HepG2 (cell line): ENCODE measurements around the gene HARBI1. TPM values are rescaled to one million over a fixed set of nuclear protein-coding genes. Genes with fewer than 3 reads are reported as not detected.

ENCODE experiments used
- ARNTL ChIP-seq: sonication (generic); formaldehyde crosslinking; IDR thresholded peaks from 2 replicates; pipeline ENCODE4 v1.4.0; 2020; ENCODE audit warnings: mild to moderate bottlenecking, missing genetic modification reagents
- EP300 ChIP-seq, 3 experiments: sonication (generic) in 1 of 3; formaldehyde crosslinking in 1 of 3; IDR thresholded peaks; 2 replicates each; pipeline versions ENCODE4 v1.5.1 to v1.6.1; 2011 to 2020; ENCODE audit warnings: low read depth in 2 of 3, low read length in 2 of 3, borderline replicate concordance in 1 of 3, improper control_type of control experiment in 1 of 3, mild to moderate bottlenecking in 1 of 3, missing genetic modification reagents in 1 of 3, moderate library complexity in 1 of 3
- HNRNPL ChIP-seq: fragments of 200-400 bp; formaldehyde crosslinking; IDR thresholded peaks from 2 replicates; pipeline ENCODE4 v1.6.1; 2017; ENCODE audit warnings: mild to moderate bottlenecking, low read depth, low read length
- NFYC ChIP-seq: IDR thresholded peaks from 2 replicates; pipeline ENCODE4 v1.6.1; 2016; ENCODE audit warnings: missing genetic modification reagents, missing compliant biosample characterization
- PHF21A ChIP-seq: sonication (generic); formaldehyde crosslinking; IDR thresholded peaks from 2 replicates; pipeline ENCODE4 v1.5.0; 2020; ENCODE audit warnings: mild to moderate bottlenecking, missing genetic modification reagents
- SP2 ChIP-seq: sonication (generic); formaldehyde crosslinking; IDR thresholded peaks from 2 replicates; pipeline ENCODE4 v1.5.1; 2020; ENCODE audit warnings: mild to moderate bottlenecking, missing genetic modification reagents
- UBTF ChIP-seq: sonication (generic); formaldehyde crosslinking; IDR thresholded peaks from 2 replicates; pipeline ENCODE4 v1.4.0; 2020; ENCODE audit warnings: mild to moderate bottlenecking, missing genetic modification reagents
- ZEB1 ChIP-seq: IDR thresholded peaks from 2 replicates; pipeline ENCODE4 v1.6.1; 2012; ENCODE audit warnings: mild to moderate bottlenecking, low read depth, inconsistent platforms; ENCODE audit not compliant: insufficient replicate concordance
- ZHX1 ChIP-seq: sonication (generic); formaldehyde crosslinking; IDR thresholded peaks from 2 replicates; pipeline ENCODE4 v1.8.1; 2022; ENCODE audit warnings: low read depth, mild to moderate bottlenecking, missing genetic modification reagents
- ZNF138 ChIP-seq: sonication (generic); formaldehyde crosslinking; IDR thresholded peaks from 2 replicates; pipeline ENCODE4 v1.5.0; 2020; ENCODE audit warnings: mild to moderate bottlenecking, low read depth, missing genetic modification reagents
- ZNF746 ChIP-seq: sonication (generic); formaldehyde crosslinking; IDR thresholded peaks from 2 replicates; pipeline ENCODE4 v1.8.0; 2022; ENCODE audit warnings: mild to moderate bottlenecking, missing genetic modification reagents
- ZNF772 ChIP-seq: sonication (generic); formaldehyde crosslinking; IDR thresholded peaks from 2 replicates; pipeline ENCODE4 v1.5.0; 2020; ENCODE audit warnings: mild to moderate bottlenecking, missing genetic modification reagents
- polyA plus RNA-seq, 8 experiments: library from polyadenylated mRNA; depleted of rRNA in 3 of 8; stranded (reverse) in 7 of 8; unstranded in 1 of 8; fragments of >200 nt; fragmentation: Illumina TruSeq in 4 of 8; extraction: Trizol in 4 of 8; gene quantifications; 2 replicates each; pipeline versions ENCODE4 v1.2.1 to v1.2.3, GENCODE V29; 2011 to 2016; ENCODE audit warnings: low read depth in 4 of 8, missing spikeins in 1 of 8, mixed read lengths in 1 of 8; ENCODE audit not compliant: insufficient read depth in 1 of 8
- total RNA-seq, 5 experiments: library from RNA; depleted of rRNA; stranded (reverse); fragments of >200 nt; fragmentation: Illumina TruSeq; extraction: Trizol; gene quantifications; 2 replicates each; pipeline ENCODE4 v1.2.3, GENCODE V29; 2016; ENCODE audit warnings: low read depth in 1 of 5
- TF ChIP-seq, protein P1 (sequence below): sonication (generic); formaldehyde crosslinking; IDR thresholded peaks from 2 replicates; pipeline ENCODE4 v1.4.0; 2020; ENCODE audit warnings: missing genetic modification reagents, borderline replicate concordance
- TF ChIP-seq, protein P2 (sequence below): sonication (generic); formaldehyde crosslinking; conservative IDR thresholded peaks from 2 replicates; pipeline ENCODE4 v1.8.0; 2022; ENCODE audit warnings: mild to moderate bottlenecking, moderate library complexity, missing genetic modification reagents
- TF ChIP-seq, protein P3 (sequence below): sonication (generic); formaldehyde crosslinking; IDR thresholded peaks from 2 replicates; pipeline ENCODE4 v1.5.1; 2020; ENCODE audit warnings: missing genetic modification reagents, mild to moderate bottlenecking, borderline replicate concordance

Gene HARBI1
- total and polyA plus RNA-seq, 2 of the 13 experiments (the other 11 are each of a cell fraction or from before 2014, with no cell fraction given), result 2.5 to 4.8 TPM

- TF ChIP-seq UBTF (CRISPR knock-in tag), result peak; percentile 69
- peak; percentile 77 for TF ChIP-seq SP2 (CRISPR knock-in tag)
- TF ChIP-seq, protein P1, sequence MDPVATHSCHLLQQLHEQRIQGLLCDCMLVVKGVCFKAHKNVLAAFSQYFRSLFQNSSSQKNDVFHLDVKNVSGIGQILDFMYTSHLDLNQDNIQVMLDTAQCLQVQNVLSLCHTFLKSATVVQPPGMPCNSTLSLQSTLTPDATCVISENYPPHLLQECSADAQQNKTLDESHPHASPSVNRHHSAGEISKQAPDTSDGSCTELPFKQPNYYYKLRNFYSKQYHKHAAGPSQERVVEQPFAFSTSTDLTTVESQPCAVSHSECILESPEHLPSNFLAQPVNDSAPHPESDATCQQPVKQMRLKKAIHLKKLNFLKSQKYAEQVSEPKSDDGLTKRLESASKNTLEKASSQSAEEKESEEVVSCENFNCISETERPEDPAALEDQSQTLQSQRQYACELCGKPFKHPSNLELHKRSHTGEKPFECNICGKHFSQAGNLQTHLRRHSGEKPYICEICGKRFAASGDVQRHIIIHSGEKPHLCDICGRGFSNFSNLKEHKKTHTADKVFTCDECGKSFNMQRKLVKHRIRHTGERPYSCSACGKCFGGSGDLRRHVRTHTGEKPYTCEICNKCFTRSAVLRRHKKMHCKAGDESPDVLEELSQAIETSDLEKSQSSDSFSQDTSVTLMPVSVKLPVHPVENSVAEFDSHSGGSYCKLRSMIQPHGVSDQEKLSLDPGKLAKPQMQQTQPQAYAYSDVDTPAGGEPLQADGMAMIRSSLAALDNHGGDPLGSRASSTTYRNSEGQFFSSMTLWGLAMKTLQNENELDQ (CRISPR knock-in tag), result no peak
- TF ChIP-seq HNRNPL, result no peak
- TF ChIP-seq ZNF746 (CRISPR knock-in tag), result no peak; the same call in 1 of the 2 replicates
- peak; percentile 76 for TF ChIP-seq ZNF772 (CRISPR knock-in tag)
- no peak; the same call in 1 of the 2 replicates for TF ChIP-seq NFYC (CRISPR knock-in tag)
- TF ChIP-seq, protein P2, sequence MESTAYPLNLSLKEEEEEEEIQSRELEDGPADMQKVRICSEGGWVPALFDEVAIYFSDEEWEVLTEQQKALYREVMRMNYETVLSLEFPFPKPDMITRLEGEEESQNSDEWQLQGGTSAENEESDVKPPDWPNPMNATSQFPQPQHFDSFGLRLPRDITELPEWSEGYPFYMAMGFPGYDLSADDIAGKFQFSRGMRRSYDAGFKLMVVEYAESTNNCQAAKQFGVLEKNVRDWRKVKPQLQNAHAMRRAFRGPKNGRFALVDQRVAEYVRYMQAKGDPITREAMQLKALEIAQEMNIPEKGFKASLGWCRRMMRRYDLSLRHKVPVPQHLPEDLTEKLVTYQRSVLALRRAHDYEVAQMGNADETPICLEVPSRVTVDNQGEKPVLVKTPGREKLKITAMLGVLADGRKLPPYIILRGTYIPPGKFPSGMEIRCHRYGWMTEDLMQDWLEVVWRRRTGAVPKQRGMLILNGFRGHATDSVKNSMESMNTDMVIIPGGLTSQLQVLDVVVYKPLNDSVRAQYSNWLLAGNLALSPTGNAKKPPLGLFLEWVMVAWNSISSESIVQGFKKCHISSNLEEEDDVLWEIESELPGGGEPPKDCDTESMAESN (CRISPR knock-in tag), result 0 out of 2 replicates have a peak, but pooled peaks have one; percentile 41
- TF ChIP-seq ARNTL (CRISPR knock-in tag), result peak; percentile 54; the same call in 1 of the 2 replicates
- peak; percentile 27; the same call in 1 of the 2 replicates for TF ChIP-seq ZHX1 (CRISPR knock-in tag)
- peak in 1 of 2 experiments; percentile 45; a peak in 1 of 4 replicates for TF ChIP-seq EP300 (IDR thresholded peaks at IDR 0.05; ENCODE audit: low read depth in 2 of 2, low read length in 2 of 2)
- no peak for TF ChIP-seq EP300 (CRISPR knock-in tag; IDR thresholded peaks at IDR 0.05; ENCODE audit: borderline replicate concordance)
- TF ChIP-seq, protein P3, sequence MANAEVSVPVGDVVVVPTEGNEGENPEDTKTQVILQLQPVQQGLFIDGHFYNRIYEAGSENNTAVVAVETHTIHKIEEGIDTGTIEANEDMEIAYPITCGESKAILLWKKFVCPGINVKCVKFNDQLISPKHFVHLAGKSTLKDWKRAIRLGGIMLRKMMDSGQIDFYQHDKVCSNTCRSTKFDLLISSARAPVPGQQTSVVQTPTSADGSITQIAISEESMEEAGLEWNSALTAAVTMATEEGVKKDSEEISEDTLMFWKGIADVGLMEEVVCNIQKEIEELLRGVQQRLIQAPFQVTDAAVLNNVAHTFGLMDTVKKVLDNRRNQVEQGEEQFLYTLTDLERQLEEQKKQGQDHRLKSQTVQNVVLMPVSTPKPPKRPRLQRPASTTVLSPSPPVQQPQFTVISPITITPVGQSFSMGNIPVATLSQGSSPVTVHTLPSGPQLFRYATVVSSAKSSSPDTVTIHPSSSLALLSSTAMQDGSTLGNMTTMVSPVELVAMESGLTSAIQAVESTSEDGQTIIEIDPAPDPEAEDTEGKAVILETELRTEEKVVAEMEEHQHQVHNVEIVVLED (CRISPR knock-in tag), result peak; percentile 91
- peak; percentile 74; the same call in 1 of the 2 replicates for TF ChIP-seq ZNF138 (CRISPR knock-in tag)
- peak; percentile 80 for TF ChIP-seq PHF21A (CRISPR knock-in tag)
- TF ChIP-seq ZEB1, result no peak
Measured at GRCh38 chr11:46617134-46617971, at the start of gene HARBI1, which contains the start of gene ATG13 (continued).
